GM12878 (cell line): ENCODE measurements around the gene FBXO8. TPM values are rescaled to one million over a fixed set of nuclear protein-coding genes. Genes with fewer than 3 reads are reported as not detected.
"Not testable (repeated sequence)": the region's sequence is repeated elsewhere in the genome, so short reads cannot be mapped to it uniquely, and the experiment has no call there.

Source experiments
- ATAC-seq: fragments of 200-7000 bp; cut with Tn5 transposase; 3 replicates; pipeline ENCODE4 v1.9.1; 2020; ENCODE audit warnings: mild to moderate bottlenecking, moderate library complexity
- BruUV-seq: library from RNA; stranded (reverse); fragments of 400-500 nt; replicated peaks from 2 replicates; lab custom pipeline; 2021; lab: Mats Ljungman, UMichigan
- CTCF ChIA-PET: fragments of 300-600 bp; sonication (Branson Sonifier 250); formaldehyde crosslinking; extraction: SDS; loops from one replicate; lab custom pipeline; 2021; ENCODE audit warnings: inconsistent platforms; lab: Yijun Ruan, JAX
- POLR2A ChIA-PET: fragments of 350-600 bp; formaldehyde crosslinking; extraction: SDS; loops from one replicate; lab custom pipeline; 2021; ENCODE audit warnings: inconsistent platforms; lab: Charles Lee
- RAD21 ChIA-PET: fragments of 300-600 bp; sonication (Branson Sonifier 250); formaldehyde crosslinking; loops from one replicate; lab custom pipeline; 2023; ENCODE audit warnings: antibody characterized with exemption; ENCODE audit not compliant: unreplicated experiment; lab: Charles Lee
- SMC1A ChIA-PET: fragments of 300-600 bp; sonication (Branson Sonifier 250); formaldehyde crosslinking; loops from one replicate; lab custom pipeline; 2023; ENCODE audit not compliant: unreplicated experiment, uncharacterized antibody; lab: Charles Lee
- DNase-seq: peaks from one replicate; pipeline ENCODE4 v3.0.0-alpha.2; 2011; ENCODE audit warnings: low read depth, low spot score
- FAIRE-seq: peaks from 3 replicates; lab custom pipeline; 2011; peaks lifted over from hg19 to GRCh38; lab: Jason Lieb, UNC
- H2AFZ ChIP-seq: 2 replicates; pipeline ENCODE4 v1.6.0; 2011; ENCODE audit warnings: low read depth, low read length, control low read depth; ENCODE audit not compliant: control insufficient read depth
- H3K27ac ChIP-seq: 2 replicates; pipeline ENCODE4 v1.5.1; 2011; ENCODE audit warnings: control low read depth; ENCODE audit not compliant: control insufficient read depth, insufficient read depth
- H3K27me3 ChIP-seq, 2 experiments: replicated peaks in 1 of 2; 2 replicates each; pipeline versions ENCODE4 v1.6.0 to v1.6.1; 2011; ENCODE audit warnings: low read length in 1 of 2; ENCODE audit not compliant: control insufficient read depth in 2 of 2, insufficient read depth in 2 of 2
- H3K36me3 ChIP-seq, 2 experiments: 2 replicates each; pipeline ENCODE4 v1.5.1; 2011; ENCODE audit warnings: low read length in 1 of 2; ENCODE audit not compliant: control insufficient read depth in 2 of 2, insufficient read depth in 2 of 2
- H3K4me1 ChIP-seq: 2 replicates; pipeline ENCODE4 v1.6.1; 2011; ENCODE audit warnings: mild to moderate bottlenecking, low read length, moderate library complexity, mixed read lengths; ENCODE audit not compliant: control insufficient read depth, insufficient read depth
- H3K4me2 ChIP-seq: 2 replicates; pipeline ENCODE4 v1.6.0; 2011; ENCODE audit warnings: control low read depth; ENCODE audit not compliant: control insufficient read depth, insufficient read depth
- H3K4me3 ChIP-seq: fragments of 200-600 bp; sonication (generic); 2 replicates; pipeline ENCODE4 v1.5.1; 2016
- H3K79me2 ChIP-seq: 2 replicates; pipeline ENCODE4 v1.6.0; 2011; ENCODE audit warnings: low read length; ENCODE audit not compliant: control insufficient read depth, insufficient read depth
- H3K9ac ChIP-seq: 2 replicates; pipeline ENCODE4 v1.8.0; 2011; ENCODE audit warnings: low read length, control low read depth, mixed read lengths; ENCODE audit not compliant: control insufficient read depth, insufficient read depth
- H3K9me3 ChIP-seq: replicated peaks from 3 replicates; pipeline ENCODE4 v1.5.1; 2011; ENCODE audit warnings: mild to moderate bottlenecking, low read length; ENCODE audit not compliant: control insufficient read depth, insufficient read depth
- H4K20me1 ChIP-seq: 2 replicates; pipeline ENCODE4 v1.6.0; 2011; ENCODE audit not compliant: control insufficient read depth, insufficient read depth
- ATF7 ChIP-seq: fragments of 450-650 bp; IDR thresholded peaks from 2 replicates; pipeline ENCODE4 v1.6.1; 2016; ENCODE audit warnings: low read depth, mild to moderate bottlenecking
- JUNB ChIP-seq: IDR thresholded peaks from 2 replicates; pipeline ENCODE4 v1.6.1; 2016; ENCODE audit warnings: antibody characterized with exemption, mild to moderate bottlenecking
- MTA2 ChIP-seq: fragments of 450-650 bp; IDR thresholded peaks from 2 replicates; pipeline ENCODE4 v1.6.1; 2016; ENCODE audit warnings: low read depth, mild to moderate bottlenecking, moderate library complexity
- SREBF2 ChIP-seq: IDR thresholded peaks from 2 replicates; pipeline ENCODE4 v1.6.1; 2012; ENCODE audit warnings: mild to moderate bottlenecking, low read length
- STAT3 ChIP-seq: IDR thresholded peaks from 2 replicates; pipeline ENCODE4 v1.6.1; 2011; ENCODE audit warnings: low read depth, low read length, improper control_type of control experiment
- SUZ12 ChIP-seq: fragments of 200-600 bp; sonication (generic); IDR thresholded peaks from one replicate; pipeline ENCODE4 v1.6.1; 2018; ENCODE audit warnings: antibody characterized with exemption, mild to moderate bottlenecking; ENCODE audit not compliant: unreplicated experiment
- TCF3 ChIP-seq: IDR thresholded peaks from 2 replicates; pipeline ENCODE4 v1.6.1; 2012; ENCODE audit warnings: low read depth, mild to moderate bottlenecking, low read length, borderline replicate concordance; ENCODE audit not compliant: insufficient read depth
- TCF7 ChIP-seq: IDR thresholded peaks from 2 replicates; pipeline ENCODE4 v1.6.1; 2014; ENCODE audit warnings: antibody characterized with exemption, borderline replicate concordance
- ZNF217 ChIP-seq: fragments of 450-650 bp; IDR thresholded peaks from 2 replicates; pipeline ENCODE4 v1.6.1; 2017; ENCODE audit warnings: antibody characterized with exemption, mild to moderate bottlenecking
- WGBS: methylation state at CpG from one replicate; pipeline ENCODE4 v1.1.6; 2016; ENCODE audit warnings: low lambda C conversion rate; ENCODE audit not compliant: insufficient replicate concordance, insufficient coverage; ENCODE audit errors: missing lambda C conversion rate; 5-methylcytosine and 5-hydroxymethylcytosine counted together
- in situ Hi-C: fragments of 300-500 bp; cut with MboI; formaldehyde crosslinking; loops from 9 replicates; pipeline ENCODE4 v1.14.3; 2018; ENCODE audit warnings: mixed read lengths
- intact Hi-C: fragments of 100-400 bp; cut with micrococcal nuclease; formaldehyde crosslinking; loops from one replicate; pipeline ENCODE4 v1.14.2; 2022; ENCODE audit not compliant: unreplicated experiment
- polyA plus RNA-seq, 11 experiments: library from polyadenylated mRNA; depleted of rRNA in 4 of 11; unstranded in 6 of 11; stranded (reverse) in 5 of 11; fragments of >200 nt; fragmentation: Nextera tagmentation in 4 of 11; fragmentation: Illumina TruSeq in 1 of 11; extraction: Ambion mirVana in 4 of 11; extraction: Trizol in 1 of 11; gene quantifications; 1 replicate in 1 of 11; 2 replicates in 10 of 11; pipeline versions ENCODE4 v1.2.1 to v1.2.3, GENCODE V29; 2011 to 2016; ENCODE audit warnings: inconsistent platforms in 2 of 11, missing spikeins in 2 of 11, low read depth in 1 of 11
- total RNA-seq, 4 experiments: library from RNA; depleted of rRNA in 3 of 4; stranded (reverse); fragments of >200 nt in 3 of 4; fragmentation: Illumina TruSeq in 1 of 4; extraction: Trizol in 1 of 4; gene quantifications; 2 replicates each; pipeline versions ENCODE4 v1.2.1 to v1.2.3, GENCODE V29; 2013 to 2021
- TF ChIP-seq, protein P1 (sequence below): fragments of 450-650 bp; IDR thresholded peaks from 2 replicates; pipeline ENCODE4 v1.6.1; 2017; ENCODE audit warnings: low read depth, mild to moderate bottlenecking, moderate library complexity
- TF ChIP-seq, protein P2 (sequence below): fragments of 450-650 bp; formaldehyde crosslinking; IDR thresholded peaks from 2 replicates; pipeline ENCODE4 v1.4.0; 2020; ENCODE audit warnings: mild to moderate bottlenecking, moderate library complexity

Gene FBXO8
- total and polyA plus RNA-seq, 10 of the 15 experiments (the other 5 are each of a cell fraction or from before 2014, with no cell fraction given), result 11.3 to 38.1 (median 16.8) TPM

- intact Hi-C loops, H3K36me3 ChIP-seq, H4K20me1 ChIP-seq, H3K9ac ChIP-seq, H3K4me2 ChIP-seq, H2AFZ ChIP-seq, BruUV-seq, H3K4me1 ChIP-seq, FAIRE-seq, H3K9me3 ChIP-seq, H3K79me2 ChIP-seq, H3K27me3 ChIP-seq, DNase-seq, H3K4me3 ChIP-seq, in situ Hi-C loops: not testable (repeated sequence)
- peak; percentile 55 for ATAC-seq
- CTCF ChIA-PET, result interaction anchor here (2.0 kb wide), 1 partner anchor 10 kb away, joined by 8 read pairs; no protein-coding TSS in a partner anchor
- SMC1A ChIA-PET, result interaction anchor here (1.0 to 2.1 kb wide), 2 partner anchors 9 to 23 kb away, joined by 3 to 8 read pairs; partner anchors contain the start of genes CEP44 and FBXO8
- RAD21 ChIA-PET, result interaction anchor here (1.3 to 2.5 kb wide), 2 partner anchors 20 to 50 kb away, joined by 3 to 9 read pairs; no protein-coding TSS in a partner anchor
- WGBS, result 35% methylated on average over 1 of the region's 1 CpG
- H3K27ac ChIP-seq, result peak overlapping the region; percentile 33; the same call in 1 of the 2 replicates
- TF ChIP-seq MTA2 (peak; percentile 96), ATF7 (peak; percentile 89)
- TF ChIP-seq, protein P1, sequence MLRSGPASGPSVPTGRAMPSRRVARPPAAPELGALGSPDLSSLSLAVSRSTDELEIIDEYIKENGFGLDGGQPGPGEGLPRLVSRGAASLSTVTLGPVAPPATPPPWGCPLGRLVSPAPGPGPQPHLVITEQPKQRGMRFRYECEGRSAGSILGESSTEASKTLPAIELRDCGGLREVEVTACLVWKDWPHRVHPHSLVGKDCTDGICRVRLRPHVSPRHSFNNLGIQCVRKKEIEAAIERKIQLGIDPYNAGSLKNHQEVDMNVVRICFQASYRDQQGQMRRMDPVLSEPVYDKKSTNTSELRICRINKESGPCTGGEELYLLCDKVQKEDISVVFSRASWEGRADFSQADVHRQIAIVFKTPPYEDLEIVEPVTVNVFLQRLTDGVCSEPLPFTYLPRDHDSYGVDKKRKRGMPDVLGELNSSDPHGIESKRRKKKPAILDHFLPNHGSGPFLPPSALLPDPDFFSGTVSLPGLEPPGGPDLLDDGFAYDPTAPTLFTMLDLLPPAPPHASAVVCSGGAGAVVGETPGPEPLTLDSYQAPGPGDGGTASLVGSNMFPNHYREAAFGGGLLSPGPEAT, result 0 out of 2 replicates have a peak, but pooled peaks have one; percentile 27
- POLR2A ChIA-PET, result interaction anchor here (2.1 kb wide), 1 partner anchor 22 kb away, joined by 10 read pairs; the partner anchor contains the start of genes CEP44 and FBXO8
Measured at GRCh38 chr4:174261432-174261831, 22.0 kb downstream of the FBXO8 start.

GRCh38 chr4:174260099-174260498 is 23.4 kb downstream of the FBXO8 start:
- ChIA-PET SMC1A (interaction anchor here (0.9 to 2.1 kb wide), 7 partner anchors 8 to 38 kb away, joined by 3 to 8 read pairs (median 4); partner anchors contain the start of genes CEP44 and FBXO8), CTCF (interaction anchor here (0.7 to 2.0 kb wide), 6 partner anchors 8 to 59 kb away, joined by 3 to 10 read pairs (median 5); no protein-coding TSS in a partner anchor), RAD21 (interaction anchor here (0.9 to 2.5 kb wide), 5 partner anchors 12 to 52 kb away, joined by 3 to 9 read pairs (median 4); partner anchors contain the start of genes CEP44 and FBXO8), POLR2A (interaction anchor here (1.6 to 2.1 kb wide), 2 partner anchors 21 to 24 kb away, joined by 9 to 10 read pairs; partner anchors contain the start of genes CEP44 and FBXO8)
- intact Hi-C loops, result no loop called here
- no peaks in the 10 kb centered on the region for H4K20me1 ChIP-seq
- no peaks in the 10 kb centered on the region for H3K4me1 ChIP-seq
- no peak overlapping the region for H3K4me2 ChIP-seq
- no TSS peak for BruUV-seq
- in situ Hi-C loops, result no loop called here
- no peak overlapping the region for H3K9ac ChIP-seq
- no peak overlapping the region for H3K4me3 ChIP-seq
- H3K27ac ChIP-seq, result no peak overlapping the region
- H3K9me3 ChIP-seq, result no peaks in the 10 kb centered on the region
- no peak overlapping the region for H2AFZ ChIP-seq
- ATAC-seq (peak; percentile 68), FAIRE-seq (no peak), DNase-seq (no peak)
- H3K79me2 ChIP-seq, result no peaks in the 10 kb centered on the region
- H3K36me3 ChIP-seq, result peaks cover 0 to 3% of the 10 kb centered on the region in 2 experiments; a peak in 2 of 4 replicates
- no peaks in the 10 kb centered on the region for H3K27me3 ChIP-seq
- WGBS, result 64% methylated on average over 3 of the region's 3 CpGs
- TF ChIP-seq JUNB (no peak), SREBF2 (no peak), STAT3 (no peak), SUZ12 (no peak), ZNF217 (no peak), TCF3 (no peak), TCF7 (no peak)
- TF ChIP-seq, protein P2, sequence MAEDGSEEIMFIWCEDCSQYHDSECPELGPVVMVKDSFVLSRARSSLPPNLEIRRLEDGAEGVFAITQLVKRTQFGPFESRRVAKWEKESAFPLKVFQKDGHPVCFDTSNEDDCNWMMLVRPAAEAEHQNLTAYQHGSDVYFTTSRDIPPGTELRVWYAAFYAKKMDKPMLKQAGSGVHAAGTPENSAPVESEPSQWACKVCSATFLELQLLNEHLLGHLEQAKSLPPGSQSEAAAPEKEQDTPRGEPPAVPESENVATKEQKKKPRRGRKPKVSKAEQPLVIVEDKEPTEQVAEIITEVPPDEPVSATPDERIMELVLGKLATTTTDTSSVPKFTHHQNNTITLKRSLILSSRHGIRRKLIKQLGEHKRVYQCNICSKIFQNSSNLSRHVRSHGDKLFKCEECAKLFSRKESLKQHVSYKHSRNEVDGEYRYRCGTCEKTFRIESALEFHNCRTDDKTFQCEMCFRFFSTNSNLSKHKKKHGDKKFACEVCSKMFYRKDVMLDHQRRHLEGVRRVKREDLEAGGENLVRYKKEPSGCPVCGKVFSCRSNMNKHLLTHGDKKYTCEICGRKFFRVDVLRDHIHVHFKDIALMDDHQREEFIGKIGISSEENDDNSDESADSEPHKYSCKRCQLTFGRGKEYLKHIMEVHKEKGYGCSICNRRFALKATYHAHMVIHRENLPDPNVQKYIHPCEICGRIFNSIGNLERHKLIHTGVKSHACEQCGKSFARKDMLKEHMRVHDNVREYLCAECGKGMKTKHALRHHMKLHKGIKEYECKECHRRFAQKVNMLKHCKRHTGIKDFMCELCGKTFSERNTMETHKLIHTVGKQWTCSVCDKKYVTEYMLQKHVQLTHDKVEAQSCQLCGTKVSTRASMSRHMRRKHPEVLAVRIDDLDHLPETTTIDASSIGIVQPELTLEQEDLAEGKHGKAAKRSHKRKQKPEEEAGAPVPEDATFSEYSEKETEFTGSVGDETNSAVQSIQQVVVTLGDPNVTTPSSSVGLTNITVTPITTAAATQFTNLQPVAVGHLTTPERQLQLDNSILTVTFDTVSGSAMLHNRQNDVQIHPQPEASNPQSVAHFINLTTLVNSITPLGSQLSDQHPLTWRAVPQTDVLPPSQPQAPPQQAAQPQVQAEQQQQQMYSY, result no peak
